Fibroblast of mammary gland (primary cell): Measurements from ENCODE around the gene CXorf51A.
"Not testable (repeated sequence)": the region's sequence is repeated elsewhere in the genome, so short reads cannot be mapped to it uniquely, and the experiment has no call there.

Source experiments
- DNase-seq: peaks from one replicate; pipeline ENCODE4 v3.0.0-alpha.2; 2010; ENCODE audit warnings: low read depth
- H3K4me3 ChIP-seq: 2 replicates; pipeline ENCODE4 v1.5.1; 2011; ENCODE audit warnings: low read depth, mild to moderate bottlenecking, low read length, moderate library complexity; ENCODE audit not compliant: control insufficient read depth
- CTCF ChIP-seq: conservative IDR thresholded peaks from 2 replicates; pipeline ENCODE4 v1.5.1; 2011; ENCODE audit warnings: low read depth, low read length, inconsistent platforms; ENCODE audit not compliant: control insufficient read depth, insufficient read depth

The CXorf51A gene

GRCh38 chrX:146814644-146815043, at the start of gene CXorf51A:
CXorf51A (minus strand) TSS chrX:146814744; CDS start chrX:146814723, 21 bp downstream.
- DNase-seq, H3K4me3 ChIP-seq: not testable (repeated sequence)

GRCh38 chrX:146863566-146863965, 49.0 kb upstream of the CXorf51A start:
- DNase-seq: peak; percentile 36
- no peak for TF ChIP-seq CTCF
- H3K4me3 ChIP-seq: no peak overlapping the region

- TF ChIP-seq CTCF: no peak
- H3K4me3 ChIP-seq: no peak overlapping the region
- no peak for DNase-seq
Measured at GRCh38 chrX:146854281-146854680, 39.7 kb upstream of the CXorf51A start.

- H3K4me3 ChIP-seq: no peak overlapping the region
- no peak for DNase-seq
- no peak for TF ChIP-seq CTCF
Measured at GRCh38 chrX:146831994-146832393, 17.4 kb upstream of the CXorf51A start.

GRCh38 chrX:146809471-146809870, 5.1 kb downstream of the CXorf51A start, which contains the start of gene CXorf51B:
CXorf51B (plus strand) TSS chrX:146809771; CDS start chrX:146809792, 21 bp downstream.
- not testable (repeated sequence) for H3K4me3 ChIP-seq

More at GRCh38 chrX:146809471-146809870, 5.1 kb downstream of the CXorf51A start, which contains the start of gene CXorf51B:
- DNase-seq: not testable (repeated sequence)
